ENCODE data around the gene RALGAPB. TPM values are rescaled to one million over a fixed set of nuclear protein-coding genes. Genes with fewer than 3 reads are reported as not detected.
"Not testable (repeated sequence)": the region's sequence is repeated elsewhere in the genome, so short reads cannot be mapped to it uniquely, and the experiment has no call there.

The RALGAPB gene
- polyA plus RNA-seq, 1 experiment = 30.1 TPM

GRCh38 chr20:38590676-38591473 is 118.2 kb downstream of the RALGAPB start:
- TF ChIP-seq CTCF (IDR thresholded peaks at IDR 0.05; ENCODE audit: low read depth, low read length) = no peak
- CTCF ChIA-PET = no interaction called here
- POLR2A ChIA-PET = no interaction called here
- H3K27ac ChIP-seq (ENCODE audit: low read depth, low read length) = no peak overlapping the region
- H3K4me3 ChIP-seq (ENCODE audit: low read depth, low read length) = no peak overlapping the region
- DNase-seq (ENCODE audit: low read depth, low spot score) = no peak
- no peaks in the 10 kb centered on the region for H3K9me3 ChIP-seq (ENCODE audit: control insufficient read depth, insufficient read depth, low read length)
- peaks cover 7% of the 10 kb centered on the region for H3K27me3 ChIP-seq (ENCODE audit: control insufficient read depth, insufficient read depth, low read length)

- CTCF ChIA-PET = no interaction called here
- DNase-seq (ENCODE audit: low read depth, low spot score) = no peak
- POLR2A ChIA-PET = no interaction called here
- Histone ChIP-seq H3K9me3 (ENCODE audit: control insufficient read depth, insufficient read depth, low read length) (no peaks in the 10 kb centered on the region), H3K27me3 (ENCODE audit: control insufficient read depth, insufficient read depth, low read length) (peaks cover 3% of the 10 kb centered on the region), H3K27ac (ENCODE audit: low read depth, low read length) (no peak overlapping the region), H3K4me3 (ENCODE audit: low read depth, low read length) (no peak overlapping the region)
- TF ChIP-seq CTCF (IDR thresholded peaks at IDR 0.05; ENCODE audit: low read depth, low read length) = no peak
Observed at GRCh38 chr20:38591474-38592410, 119.1 kb downstream of the RALGAPB start.

DNA sequence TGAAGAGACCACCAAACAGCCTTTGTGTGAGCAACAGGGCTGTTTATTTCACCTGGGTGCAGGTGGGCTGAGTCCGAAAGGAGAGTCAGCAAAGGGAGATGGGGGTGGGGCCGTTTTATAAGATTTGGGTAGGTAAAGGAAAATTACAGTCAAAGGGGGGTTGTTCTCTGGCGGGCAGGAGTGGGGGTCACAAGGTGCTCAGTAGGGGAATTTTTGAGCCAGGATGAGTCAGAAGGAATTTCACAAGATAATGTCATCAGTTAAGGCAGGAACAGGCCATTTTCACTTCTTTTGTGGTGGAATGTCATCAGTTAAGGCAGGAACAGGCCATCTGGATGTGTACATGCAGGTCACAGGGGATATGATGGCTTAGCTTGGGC is 119.8 kb downstream of the RALGAPB start:
- H3K4me3 ChIP-seq (ENCODE audit: low read depth, low read length); H3K27ac ChIP-seq (ENCODE audit: low read depth, low read length); H3K27me3 ChIP-seq (ENCODE audit: control insufficient read depth, insufficient read depth, low read length); POLR2A ChIA-PET; CTCF ChIA-PET; DNase-seq (ENCODE audit: low read depth, low spot score); H3K9me3 ChIP-seq (ENCODE audit: control insufficient read depth, insufficient read depth, low read length): not testable (repeated sequence)

- POLR2A ChIA-PET; H3K4me3 ChIP-seq (ENCODE audit: low read depth, low read length); DNase-seq (ENCODE audit: low read depth, low spot score); H3K27ac ChIP-seq (ENCODE audit: low read depth, low read length); H3K27me3 ChIP-seq (ENCODE audit: control insufficient read depth, insufficient read depth, low read length); CTCF ChIA-PET; H3K9me3 ChIP-seq (ENCODE audit: control insufficient read depth, insufficient read depth, low read length): not testable (repeated sequence)
Observed at GRCh38 chr20:38594281-38594680, 121.6 kb downstream of the RALGAPB start.

DNA sequence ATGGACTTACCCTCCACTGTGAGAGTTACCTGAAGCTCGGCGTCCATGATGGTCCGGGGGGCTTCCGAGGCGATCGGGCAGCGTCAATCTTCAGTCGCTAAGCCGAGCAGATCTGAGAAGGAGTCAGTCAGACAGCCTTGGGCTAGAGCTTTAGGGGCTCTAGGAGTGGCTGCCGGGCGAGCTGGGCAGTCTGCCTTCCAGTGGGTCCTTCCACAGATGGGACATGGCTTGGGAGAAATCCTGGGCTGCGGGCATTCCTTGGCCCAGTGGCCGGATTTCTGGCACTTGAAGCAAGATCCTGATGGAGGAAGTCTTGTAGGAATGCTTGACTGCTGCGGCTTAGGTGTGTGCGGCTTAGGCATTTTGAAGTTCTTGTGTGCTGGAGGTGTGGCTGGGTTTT is 123.2 kb downstream of the RALGAPB start:
- H3K27ac ChIP-seq (ENCODE audit: low read depth, low read length); H3K4me3 ChIP-seq (ENCODE audit: low read depth, low read length); CTCF ChIA-PET; H3K9me3 ChIP-seq (ENCODE audit: control insufficient read depth, insufficient read depth, low read length); POLR2A ChIA-PET; DNase-seq (ENCODE audit: low read depth, low spot score): not testable (repeated sequence)
- H3K27me3 ChIP-seq (ENCODE audit: control insufficient read depth, insufficient read depth, low read length) = peaks cover 19% of the 10 kb centered on the region

DNA sequence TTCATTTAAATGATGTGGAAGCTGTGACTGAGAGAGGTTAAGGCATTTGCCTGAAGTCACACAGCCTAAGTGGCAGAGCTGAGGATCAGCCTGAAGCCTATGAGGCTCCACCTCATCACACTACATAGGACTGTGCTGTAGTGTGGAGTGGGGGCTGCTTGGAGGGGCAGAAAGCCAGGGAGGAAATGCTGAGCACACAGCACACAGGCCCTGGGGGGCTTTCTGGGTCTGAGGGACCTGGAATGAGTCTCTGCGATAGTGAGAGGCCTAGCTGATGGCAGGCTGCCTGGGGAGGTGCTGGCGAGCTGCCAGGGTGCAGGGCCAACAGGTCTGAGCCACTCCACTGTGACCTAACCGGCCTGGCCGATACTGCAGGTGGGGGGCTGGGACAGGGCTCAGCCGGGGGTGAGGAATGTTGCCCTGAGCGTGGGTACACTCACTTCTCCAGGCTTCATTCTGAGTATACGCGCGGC is 126.8 kb downstream of the RALGAPB start:
- no peak for DNase-seq (ENCODE audit: low read depth, low spot score)
- peaks cover 40% of the 10 kb centered on the region for H3K27me3 ChIP-seq (ENCODE audit: control insufficient read depth, insufficient read depth, low read length)
- H3K4me3 ChIP-seq (ENCODE audit: low read depth, low read length) = no peak overlapping the region
- H3K27ac ChIP-seq (ENCODE audit: low read depth, low read length) = no peak overlapping the region
- no peaks in the 10 kb centered on the region; the same call in 1 of the 2 replicates for H3K9me3 ChIP-seq (ENCODE audit: control insufficient read depth, insufficient read depth, low read length)
- no peak for TF ChIP-seq CTCF (IDR thresholded peaks at IDR 0.05; ENCODE audit: low read depth, low read length)
- POLR2A ChIA-PET = no interaction called here
- CTCF ChIA-PET = no interaction called here
